Stimulated activated CD8-positive, alpha-beta memory T cell treated with anti-CD3 and anti-CD28 coated beads, Interleukin-7, amount 100 ng/mL, for 4 hours (primary cell): ENCODE results near the gene ZFAND2B.
"Not testable (repeated sequence)": the region's sequence is repeated elsewhere in the genome, so short reads cannot be mapped to it uniquely, and the experiment has no call there.

Experiments used
- DNase-seq, 2 donors: peaks; one replicate each; pipeline ENCODE4 v3.0.0-alpha.2; 2020; ENCODE audit warnings: low read depth in 2 of 2

Gene ZFAND2B

GRCh38 chr2:219250049-219250781 is 43.6 kb downstream of the ZFAND2B start:
- DNase-seq, result no peak

GRCh38 chr2:219251656-219252055 is 45.1 kb downstream of the ZFAND2B start:
- DNase-seq, result no peak

GRCh38 chr2:219252084-219252483 is 45.5 kb downstream of the ZFAND2B start:
- DNase-seq, result no peak

- peak in 1 of 2 donors; percentile 26 for DNase-seq
Measured at GRCh38 chr2:219252570-219252899, 46.0 kb downstream of the ZFAND2B start.

- peak in 1 of 2 donors; percentile 25 for DNase-seq
Measured at GRCh38 chr2:219252900-219253752, 46.5 kb downstream of the ZFAND2B start, which contains the start of gene TUBA4B. TUBA4B (plus strand) TSS chr2:219253243; CDS start chr2:219253408, 165 bp downstream.

- peak; percentile 79 to 88 for DNase-seq
Measured at GRCh38 chr2:219253753-219254589, 47.4 kb downstream of the ZFAND2B start, which contains the start of gene TUBA4A. TUBA4A (minus strand) TSS chr2:219253918; CDS start chr2:219253858, 60 bp downstream.

GRCh38 chr2:219254590-219255201 is 48.1 kb downstream of the ZFAND2B start:
- no peak for DNase-seq

GRCh38 chr2:219258942-219259341 is 52.4 kb downstream of the ZFAND2B start:
- not testable (repeated sequence) for DNase-seq
